ENCODE data around the gene RCSD1. TPM values are rescaled to one million over a fixed set of nuclear protein-coding genes. Genes with fewer than 3 reads are reported as not detected.

Gene RCSD1
- total and polyA plus RNA-seq, 2 of the 13 experiments (the other 11 are each of a cell fraction or from before 2014, with no cell fraction given): not detected

- TF ChIP-seq ZMAT3 (CRISPR knock-in tag; conservative IDR thresholded peaks at IDR 0.05) (peak; percentile 85), ZNF253 (CRISPR knock-in tag; IDR thresholded peaks at IDR 0.05; ENCODE audit: borderline replicate concordance) (no peak), ZNF256 (CRISPR knock-in tag; conservative IDR thresholded peaks at IDR 0.05) (peak; percentile 38; the same call in 1 of the 2 replicates), MAFK (conservative IDR thresholded peaks at IDR 0.05 in 1 of 2, IDR thresholded peaks at IDR 0.05 in 1 of 2; ENCODE audit: low read length in 2 of 2) (no peak), NFE2L2 (IDR thresholded peaks at IDR 0.05; ENCODE audit: low read length) (no peak), ZNF564 (CRISPR knock-in tag; IDR thresholded peaks at IDR 0.05) (0 out of 2 replicates have a peak, but pooled peaks have one; percentile 38), HDAC1 (CRISPR knock-in tag; IDR thresholded peaks at IDR 0.05) (peak; percentile 67; the same call in 1 of the 2 replicates), ZNF639 (CRISPR knock-in tag; conservative IDR thresholded peaks at IDR 0.05) (peak; percentile 78), RFXANK (CRISPR knock-in tag; IDR thresholded peaks at IDR 0.05) (no peak), DZIP1 (CRISPR knock-in tag; IDR thresholded peaks at IDR 0.05) (peak; percentile 43; the same call in 1 of the 2 replicates), ZNF33B (CRISPR knock-in tag; IDR thresholded peaks at IDR 0.05) (no peak), HOXA9 (CRISPR knock-in tag; IDR thresholded peaks at IDR 0.05; ENCODE audit: borderline replicate concordance) (peak; percentile 92), TEF (CRISPR knock-in tag; IDR thresholded peaks at IDR 0.05) (no peak), ZNF10 (CRISPR knock-in tag; IDR thresholded peaks at IDR 0.05; ENCODE audit: borderline replicate concordance, low read depth) (no peak), CSRNP2 (CRISPR knock-in tag; conservative IDR thresholded peaks at IDR 0.05; ENCODE audit: low read depth) (0 out of 2 replicates have a peak, but pooled peaks have one; percentile 36), ZNF781 (CRISPR knock-in tag; IDR thresholded peaks at IDR 0.05; ENCODE audit: borderline replicate concordance, not compliant biosample characterization) (no peak), BCL3 (CRISPR knock-in tag; IDR thresholded peaks at IDR 0.05) (0 out of 2 replicates have a peak, but pooled peaks have one; percentile 20), TARDBP (CRISPR knock-in tag; IDR thresholded peaks at IDR 0.05) (peak; percentile 57; the same call in 1 of the 2 replicates), TCF12 (IDR thresholded peaks at IDR 0.05) (no peak), TCF12 (CRISPR knock-in tag; IDR thresholded peaks at IDR 0.05) (no peak; the same call in 1 of the 2 replicates), SIX1 (CRISPR knock-in tag; IDR thresholded peaks at IDR 0.05; ENCODE audit: borderline replicate concordance) (peak; percentile 49), ZNF510 (CRISPR knock-in tag; IDR thresholded peaks at IDR 0.05; ENCODE audit: low read depth) (no peak; the same call in 1 of the 2 replicates)
These were observed 84.6 kb downstream of the RCSD1 start (continued) for GRCh38 chr1:167714439-167715156.
